ENCODE measurements around the gene PLEKHM3. TPM values are rescaled to one million over a fixed set of nuclear protein-coding genes. Genes with fewer than 3 reads are reported as not detected.

PLEKHM3 gene
- total RNA-seq, 1 donor from 2014 or later, result 9.1 TPM

DNA sequence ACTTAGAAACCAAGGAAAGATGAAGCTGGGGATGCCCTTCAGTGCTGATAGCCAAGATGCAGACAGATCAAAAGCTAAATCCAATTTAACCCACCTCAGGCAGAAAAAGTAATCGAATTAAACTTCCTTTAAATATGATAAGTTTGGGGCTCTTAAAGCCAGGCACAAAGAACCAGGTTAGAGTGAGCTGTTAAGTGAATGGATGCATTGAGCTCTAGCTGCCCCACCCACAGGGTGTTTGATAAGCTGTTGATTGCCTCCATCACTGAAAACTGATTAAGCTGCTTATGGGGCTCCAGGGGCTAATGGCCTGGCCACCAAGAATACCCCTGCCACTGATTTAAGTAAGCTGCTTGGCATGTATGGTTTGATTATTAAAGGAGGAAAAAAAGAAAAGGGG is 119.8 kb downstream of the PLEKHM3 start:
- no peak overlapping the region for H3K4me3 Mint-ChIP-seq (ENCODE audit: unreplicated experiment)
- H3K27ac Mint-ChIP-seq (ENCODE audit: unreplicated experiment), result no peak overlapping the region
- peaks cover 1% of the 10 kb centered on the region for H3K36me3 Mint-ChIP-seq (ENCODE audit: low read depth)
- TF ChIP-seq, protein P1, sequence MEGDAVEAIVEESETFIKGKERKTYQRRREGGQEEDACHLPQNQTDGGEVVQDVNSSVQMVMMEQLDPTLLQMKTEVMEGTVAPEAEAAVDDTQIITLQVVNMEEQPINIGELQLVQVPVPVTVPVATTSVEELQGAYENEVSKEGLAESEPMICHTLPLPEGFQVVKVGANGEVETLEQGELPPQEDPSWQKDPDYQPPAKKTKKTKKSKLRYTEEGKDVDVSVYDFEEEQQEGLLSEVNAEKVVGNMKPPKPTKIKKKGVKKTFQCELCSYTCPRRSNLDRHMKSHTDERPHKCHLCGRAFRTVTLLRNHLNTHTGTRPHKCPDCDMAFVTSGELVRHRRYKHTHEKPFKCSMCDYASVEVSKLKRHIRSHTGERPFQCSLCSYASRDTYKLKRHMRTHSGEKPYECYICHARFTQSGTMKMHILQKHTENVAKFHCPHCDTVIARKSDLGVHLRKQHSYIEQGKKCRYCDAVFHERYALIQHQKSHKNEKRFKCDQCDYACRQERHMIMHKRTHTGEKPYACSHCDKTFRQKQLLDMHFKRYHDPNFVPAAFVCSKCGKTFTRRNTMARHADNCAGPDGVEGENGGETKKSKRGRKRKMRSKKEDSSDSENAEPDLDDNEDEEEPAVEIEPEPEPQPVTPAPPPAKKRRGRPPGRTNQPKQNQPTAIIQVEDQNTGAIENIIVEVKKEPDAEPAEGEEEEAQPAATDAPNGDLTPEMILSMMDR (IDR thresholded peaks at IDR 0.05), result no peak
- H3K4me1 Mint-ChIP-seq (ENCODE audit: low read depth), result no peaks in the 10 kb centered on the region
- H3K27me3 Mint-ChIP-seq (ENCODE audit: low read depth), result no peaks in the 10 kb centered on the region
- no peak for DNase-seq (ENCODE audit: low spot score)
- H3K9me3 Mint-ChIP-seq (ENCODE audit: low read depth), result no peaks in the 10 kb centered on the region

DNA sequence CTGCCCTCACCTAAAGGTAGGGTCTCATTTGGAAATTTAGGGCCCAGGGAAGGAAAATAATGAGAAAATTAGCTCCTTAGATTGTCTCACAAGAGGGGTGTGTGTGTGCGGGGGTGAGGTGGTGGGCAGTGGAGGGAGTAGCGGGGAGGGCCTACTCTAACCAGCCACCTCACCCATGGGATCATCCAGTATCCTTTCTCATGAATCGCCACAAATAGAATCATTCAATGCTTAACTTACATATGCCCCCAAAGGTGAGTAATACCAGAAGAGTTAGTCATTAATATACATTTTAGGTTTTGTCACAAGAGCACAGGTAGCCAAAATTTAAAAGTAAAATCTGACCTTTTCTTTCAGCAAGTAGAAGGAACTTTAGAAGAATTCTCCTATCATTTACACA is 122.1 kb downstream of the PLEKHM3 start:
- no peaks in the 10 kb centered on the region for H3K9me3 Mint-ChIP-seq (ENCODE audit: low read depth)
- H3K27ac Mint-ChIP-seq (ENCODE audit: unreplicated experiment), result no peak overlapping the region
- H3K27me3 Mint-ChIP-seq (ENCODE audit: low read depth), result no peaks in the 10 kb centered on the region
- TF ChIP-seq, protein P1 (IDR thresholded peaks at IDR 0.05), result no peak
- H3K36me3 Mint-ChIP-seq (ENCODE audit: low read depth), result peaks cover 2% of the 10 kb centered on the region
- DNase-seq (ENCODE audit: low spot score), result no peak
- no peaks in the 10 kb centered on the region for H3K4me1 Mint-ChIP-seq (ENCODE audit: low read depth)
- no peak overlapping the region for H3K4me3 Mint-ChIP-seq (ENCODE audit: unreplicated experiment)

GRCh38 chr2:207902821-207903220 is 122.5 kb downstream of the PLEKHM3 start:
- Mint-ChIP-seq H3K4me3 (ENCODE audit: unreplicated experiment) (no peak overlapping the region), H3K4me1 (ENCODE audit: low read depth) (peaks cover 1% of the 10 kb centered on the region), H3K36me3 (ENCODE audit: low read depth) (peaks cover 2% of the 10 kb centered on the region), H3K27ac (ENCODE audit: unreplicated experiment) (no peak overlapping the region), H3K27me3 (ENCODE audit: low read depth) (no peaks in the 10 kb centered on the region), H3K9me3 (ENCODE audit: low read depth) (no peaks in the 10 kb centered on the region)
- DNase-seq (ENCODE audit: low spot score), result no peak
- TF ChIP-seq, protein P1 (IDR thresholded peaks at IDR 0.05), result no peak

DNA sequence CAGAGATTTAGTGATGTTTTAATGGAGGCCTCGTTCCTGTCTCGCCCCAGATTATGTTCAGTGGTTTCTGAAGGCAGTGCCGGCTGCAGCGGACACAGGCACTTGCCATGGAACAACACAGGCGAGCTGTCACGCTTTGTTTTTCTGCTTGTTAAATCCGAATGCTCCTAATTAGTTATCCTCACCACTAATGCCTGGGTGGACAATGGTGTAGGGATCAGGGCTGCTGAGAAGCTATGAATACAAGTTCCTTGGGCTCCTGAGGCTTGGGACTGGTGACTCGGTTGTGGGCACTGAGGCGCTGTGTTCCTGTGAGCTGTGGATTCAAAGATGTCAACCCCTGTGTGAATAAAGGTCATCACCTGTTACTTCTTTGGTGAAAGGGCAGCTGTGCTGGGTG is 123.5 kb downstream of the PLEKHM3 start:
- TF ChIP-seq, protein P1 (IDR thresholded peaks at IDR 0.05), result no peak
- Mint-ChIP-seq H3K9me3 (ENCODE audit: low read depth) (no peaks in the 10 kb centered on the region), H3K4me3 (ENCODE audit: unreplicated experiment) (no peak overlapping the region), H3K27me3 (ENCODE audit: low read depth) (no peaks in the 10 kb centered on the region), H3K36me3 (ENCODE audit: low read depth) (peaks cover 2% of the 10 kb centered on the region), H3K4me1 (ENCODE audit: low read depth) (peaks cover 3% of the 10 kb centered on the region), H3K27ac (ENCODE audit: unreplicated experiment) (no peak overlapping the region)
- DNase-seq (ENCODE audit: low spot score), result no peak

DNA sequence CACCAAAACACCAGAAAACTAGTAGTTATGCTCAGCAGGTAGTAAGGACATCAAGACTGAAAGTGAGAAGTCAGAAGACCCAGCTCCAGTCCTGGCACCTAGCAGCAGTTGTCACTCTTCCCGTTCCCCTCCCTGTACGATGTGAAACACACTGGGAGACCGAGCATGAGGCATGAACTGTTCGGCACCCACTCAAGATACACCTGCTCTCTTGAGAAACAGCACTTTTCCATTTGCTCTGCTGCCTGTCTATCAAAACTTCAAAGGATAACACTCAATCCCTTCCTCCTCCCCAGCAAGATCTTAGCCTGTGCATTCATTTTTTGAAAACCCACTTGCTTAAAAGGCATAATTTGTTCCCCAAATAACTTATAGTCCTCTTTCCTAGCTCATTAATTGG is 123.9 kb downstream of the PLEKHM3 start:
- Mint-ChIP-seq H3K4me1 (ENCODE audit: low read depth) (peaks cover 3% of the 10 kb centered on the region), H3K36me3 (ENCODE audit: low read depth) (peaks cover 2% of the 10 kb centered on the region), H3K27me3 (ENCODE audit: low read depth) (no peaks in the 10 kb centered on the region), H3K4me3 (ENCODE audit: unreplicated experiment) (no peak overlapping the region), H3K9me3 (ENCODE audit: low read depth) (no peaks in the 10 kb centered on the region), H3K27ac (ENCODE audit: unreplicated experiment) (no peak overlapping the region)
- no peak for DNase-seq (ENCODE audit: low spot score)
- TF ChIP-seq, protein P1 (IDR thresholded peaks at IDR 0.05), result no peak

Measured in chondrocyte (in vitro differentiated cells).